GM04504 (cell line): ENCODE data around the gene BLID.
A peak's percentile ranks its signal among the peaks of the same experiment; 100 is the strongest.

ENCODE experiments used
- DNase-seq: peaks from one replicate; pipeline ENCODE4 v3.0.0-alpha.2; 2012; ENCODE audit warnings: low read depth

Gene BLID

DNA sequence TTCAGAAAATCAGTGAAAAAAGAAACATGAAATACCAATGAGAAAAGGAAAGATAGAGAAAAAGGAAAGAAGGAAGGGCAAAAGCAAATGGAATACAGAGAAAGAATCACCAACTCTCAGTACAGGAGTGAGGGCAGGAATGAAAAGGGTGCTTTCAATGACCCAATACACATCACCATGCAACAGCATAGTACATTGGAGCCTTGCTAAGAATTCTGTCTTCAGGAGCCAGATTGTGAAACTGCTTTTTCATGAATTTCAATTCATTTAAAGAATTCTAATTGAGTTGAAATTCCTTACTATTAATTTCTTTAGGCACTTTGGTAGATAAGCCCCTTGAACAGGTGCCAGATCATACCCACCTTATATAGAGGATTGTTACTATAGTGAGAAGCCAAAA lies 34.9 kb downstream of the BLID start:
- DNase-seq, result no peak

GRCh38 chr11:122077459-122077858 lies 38.6 kb downstream of the BLID start:
- no peak for DNase-seq

DNA sequence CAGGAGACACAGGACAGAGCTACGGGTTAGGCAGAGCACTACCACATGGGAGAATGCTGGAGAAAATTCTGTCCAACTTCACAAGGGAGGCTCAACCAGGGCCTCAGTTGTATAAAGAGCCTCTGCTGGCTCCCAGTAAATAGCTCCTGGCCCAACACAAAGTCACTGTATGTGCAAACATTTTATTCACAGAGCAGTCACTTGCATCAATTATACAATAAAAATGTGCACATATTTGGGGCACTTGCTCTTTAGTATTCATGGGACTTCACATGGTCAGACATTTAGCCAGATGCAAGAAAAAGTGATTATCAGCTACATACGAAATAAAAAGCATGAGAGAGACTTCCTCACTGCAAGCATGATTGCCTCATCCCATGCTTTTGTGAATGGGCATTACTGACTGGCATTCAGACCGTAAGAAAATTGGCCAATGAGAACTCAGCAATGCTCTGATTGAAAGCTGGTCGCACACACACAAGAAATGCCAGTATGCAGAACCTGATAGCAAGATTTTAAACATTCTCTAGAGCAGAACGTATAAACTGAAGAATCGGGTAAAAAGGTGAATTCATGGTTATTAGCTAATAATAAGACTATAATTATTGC lies 39.4 kb downstream of the BLID start:
- no peak for DNase-seq

- DNase-seq, result no peak
These were observed 41.0 kb downstream of the BLID start for GRCh38 chr11:122075016-122075415.

DNA sequence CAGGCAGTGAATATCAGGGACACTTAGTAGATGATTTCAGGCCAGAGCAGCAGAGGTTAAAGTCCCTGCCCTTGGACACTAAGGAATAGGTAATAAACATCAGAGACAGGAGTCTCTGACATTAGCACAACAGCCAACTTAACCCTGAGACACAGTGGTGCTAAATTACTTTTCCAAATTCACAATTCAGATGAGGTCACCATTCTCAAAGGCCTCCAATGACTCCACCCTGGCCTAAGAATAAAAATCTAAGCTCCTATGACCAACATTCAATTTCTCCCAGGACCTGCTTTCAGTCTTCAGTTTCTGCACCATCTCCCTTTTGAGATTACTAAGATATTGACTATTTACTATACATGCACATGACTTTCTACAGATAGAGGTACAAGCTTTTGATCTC lies 42.0 kb downstream of the BLID start:
- no peak for DNase-seq

GRCh38 chr11:122071709-122072202 lies 44.3 kb downstream of the BLID start:
- DNase-seq, result no peak

GRCh38 chr11:122069707-122070360 lies 46.2 kb downstream of the BLID start:
- DNase-seq, result peak; percentile 80

DNA sequence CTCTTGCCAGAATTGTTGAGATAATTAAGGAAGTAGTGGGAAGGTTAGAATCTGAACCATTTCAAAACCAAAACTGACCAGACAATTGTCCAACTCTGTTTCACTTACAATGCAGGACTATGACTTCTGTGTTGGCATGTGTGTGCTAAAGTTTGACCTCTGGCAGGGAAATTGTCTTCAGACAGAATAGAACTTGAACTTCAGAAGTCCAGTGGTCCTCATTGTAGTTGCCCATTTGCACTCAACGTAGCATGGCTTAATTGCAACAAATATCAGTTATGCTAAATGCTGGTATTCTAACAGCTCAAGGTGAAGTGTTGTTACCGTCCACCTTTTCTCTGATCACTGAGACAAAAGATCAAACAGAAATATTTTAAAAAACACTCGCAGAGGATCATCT lies 47.2 kb downstream of the BLID start:
- DNase-seq, result no peak

- DNase-seq, result no peak
These were observed 47.9 kb downstream of the BLID start for GRCh38 chr11:122068141-122068540.
